ENCODE results near the gene VPREB1. TPM values are rescaled to one million over a fixed set of nuclear protein-coding genes. Genes with fewer than 3 reads are reported as not detected.
"Not testable (repeated sequence)": the region's sequence is repeated elsewhere in the genome, so short reads cannot be mapped to it uniquely, and the experiment has no call there.

Gene VPREB1
- total RNA-seq, 2 donors from 2014 or later, result not detected

GRCh38 chr22:22262332-22263074 lies 17.9 kb downstream of the VPREB1 start:
- H3K27me3 Mint-ChIP-seq (ENCODE audit: insufficient read depth), result peaks cover 92% of the 10 kb centered on the region

GRCh38 chr22:22263823-22264222 lies 19.2 kb downstream of the VPREB1 start:
- H3K27ac Mint-ChIP-seq; H3K36me3 ChIP-seq (ENCODE audit: control insufficient read depth, insufficient read depth, low read length); H3K36me3 Mint-ChIP-seq (ENCODE audit: low read depth); H3K4me3 Mint-ChIP-seq; H3K4me3 ChIP-seq (ENCODE audit: low read length); H3K27ac ChIP-seq (ENCODE audit: low read depth, low read length); H3K4me1 Mint-ChIP-seq; DNase-seq; H3K4me1 ChIP-seq (ENCODE audit: control insufficient read depth, insufficient read depth, low read length); H3K9ac ChIP-seq (ENCODE audit: extremely low read depth, low read length, poor library complexity, severe bottlenecking); H3K27me3 ChIP-seq (ENCODE audit: control insufficient read depth, insufficient read depth, low read length, poor library complexity, severe bottlenecking); H3K9me3 ChIP-seq (ENCODE audit: control insufficient read depth, low read length): not testable (repeated sequence)
- peaks cover 15% of the 10 kb centered on the region for H3K9me3 Mint-ChIP-seq
- peaks cover 90% of the 10 kb centered on the region for H3K27me3 Mint-ChIP-seq (ENCODE audit: insufficient read depth)
- WGBS, 2 experiments (ENCODE audit: insufficient coverage in 1 of 2, insufficient read length in 1 of 2), result no CpG with 5 or more reads among the region's 3 CpGs

More at GRCh38 chr22:22262332-22263074, 17.9 kb downstream of the VPREB1 start:
- H3K4me3 ChIP-seq (ENCODE audit: low read length); H3K27me3 ChIP-seq (ENCODE audit: control insufficient read depth, insufficient read depth, low read length, poor library complexity, severe bottlenecking); H3K4me3 Mint-ChIP-seq; DNase-seq; H3K36me3 Mint-ChIP-seq (ENCODE audit: low read depth); H3K27ac Mint-ChIP-seq; H3K9ac ChIP-seq (ENCODE audit: extremely low read depth, low read length, poor library complexity, severe bottlenecking); H3K9me3 ChIP-seq (ENCODE audit: control insufficient read depth, low read length); H3K27ac ChIP-seq (ENCODE audit: low read depth, low read length); H3K4me1 ChIP-seq (ENCODE audit: control insufficient read depth, insufficient read depth, low read length); H3K36me3 ChIP-seq (ENCODE audit: control insufficient read depth, insufficient read depth, low read length); H3K4me1 Mint-ChIP-seq: not testable (repeated sequence)
- peaks cover 18% of the 10 kb centered on the region for H3K9me3 Mint-ChIP-seq
- WGBS, 2 experiments (ENCODE audit: insufficient coverage in 1 of 2, insufficient read length in 1 of 2), result 61 to 63% methylated on average over 1 to 2 of the region's 3 CpGs

GRCh38 chr22:22270036-22270676 lies 25.6 kb downstream of the VPREB1 start:
- H3K27me3 Mint-ChIP-seq (ENCODE audit: insufficient read depth), result peaks cover 55% of the 10 kb centered on the region
- DNase-seq; H3K27me3 ChIP-seq (ENCODE audit: control insufficient read depth, insufficient read depth, low read length, poor library complexity, severe bottlenecking); H3K9ac ChIP-seq (ENCODE audit: extremely low read depth, low read length, poor library complexity, severe bottlenecking); H3K9me3 Mint-ChIP-seq; H3K36me3 ChIP-seq (ENCODE audit: control insufficient read depth, insufficient read depth, low read length); H3K9me3 ChIP-seq (ENCODE audit: control insufficient read depth, low read length); H3K36me3 Mint-ChIP-seq (ENCODE audit: low read depth); H3K4me3 Mint-ChIP-seq; H3K4me3 ChIP-seq (ENCODE audit: low read length); H3K27ac Mint-ChIP-seq; H3K4me1 Mint-ChIP-seq; H3K4me1 ChIP-seq (ENCODE audit: control insufficient read depth, insufficient read depth, low read length); H3K27ac ChIP-seq (ENCODE audit: low read depth, low read length): not testable (repeated sequence)
- 82 to 98% methylated on average over 2 to 6 of the region's 7 CpGs for WGBS, 2 experiments (ENCODE audit: insufficient coverage in 1 of 2, insufficient read length in 1 of 2)

GRCh38 chr22:22277423-22277822 lies 32.8 kb downstream of the VPREB1 start:
- no CpG with 5 or more reads among the region's 4 CpGs for WGBS, 2 experiments (ENCODE audit: insufficient coverage in 1 of 2, insufficient read length in 1 of 2)
- H3K4me1 ChIP-seq (ENCODE audit: control insufficient read depth, insufficient read depth, low read length); H3K27me3 ChIP-seq (ENCODE audit: control insufficient read depth, insufficient read depth, low read length, poor library complexity, severe bottlenecking); H3K4me3 ChIP-seq (ENCODE audit: low read length); H3K4me1 Mint-ChIP-seq; H3K9ac ChIP-seq (ENCODE audit: extremely low read depth, low read length, poor library complexity, severe bottlenecking); H3K36me3 ChIP-seq (ENCODE audit: control insufficient read depth, insufficient read depth, low read length); H3K9me3 Mint-ChIP-seq; H3K9me3 ChIP-seq (ENCODE audit: control insufficient read depth, low read length); H3K4me3 Mint-ChIP-seq; H3K27ac ChIP-seq (ENCODE audit: low read depth, low read length); H3K27ac Mint-ChIP-seq; DNase-seq; H3K36me3 Mint-ChIP-seq (ENCODE audit: low read depth): not testable (repeated sequence)
- H3K27me3 Mint-ChIP-seq (ENCODE audit: insufficient read depth), result peaks cover 30% of the 10 kb centered on the region

GRCh38 chr22:22284962-22285756 lies 40.6 kb downstream of the VPREB1 start:
- not testable (repeated sequence) for H3K4me3 Mint-ChIP-seq

GRCh38 chr22:22286390-22287105 lies 42.0 kb downstream of the VPREB1 start:
- H3K27ac ChIP-seq (ENCODE audit: low read depth, low read length); H3K9me3 Mint-ChIP-seq; H3K27me3 Mint-ChIP-seq (ENCODE audit: insufficient read depth); DNase-seq; H3K36me3 Mint-ChIP-seq (ENCODE audit: low read depth); H3K9ac ChIP-seq (ENCODE audit: extremely low read depth, low read length, poor library complexity, severe bottlenecking); H3K4me1 Mint-ChIP-seq; H3K27me3 ChIP-seq (ENCODE audit: control insufficient read depth, insufficient read depth, low read length, poor library complexity, severe bottlenecking); H3K4me3 Mint-ChIP-seq; H3K4me3 ChIP-seq (ENCODE audit: low read length); H3K9me3 ChIP-seq (ENCODE audit: control insufficient read depth, low read length); H3K4me1 ChIP-seq (ENCODE audit: control insufficient read depth, insufficient read depth, low read length); H3K36me3 ChIP-seq (ENCODE audit: control insufficient read depth, insufficient read depth, low read length); H3K27ac Mint-ChIP-seq: not testable (repeated sequence)
- 100% methylated on average over 1 of the region's 1 CpG; no CpG with 5 or more reads in 1 of the 2 experiments for WGBS, 2 experiments (ENCODE audit: insufficient coverage in 1 of 2, insufficient read length in 1 of 2)

More at GRCh38 chr22:22284962-22285756, 40.6 kb downstream of the VPREB1 start:
- H3K4me1 ChIP-seq (ENCODE audit: control insufficient read depth, insufficient read depth, low read length); H3K36me3 Mint-ChIP-seq (ENCODE audit: low read depth); H3K9me3 ChIP-seq (ENCODE audit: control insufficient read depth, low read length); H3K9ac ChIP-seq (ENCODE audit: extremely low read depth, low read length, poor library complexity, severe bottlenecking); H3K27me3 ChIP-seq (ENCODE audit: control insufficient read depth, insufficient read depth, low read length, poor library complexity, severe bottlenecking); H3K4me1 Mint-ChIP-seq; H3K4me3 ChIP-seq (ENCODE audit: low read length); H3K27ac ChIP-seq (ENCODE audit: low read depth, low read length); H3K36me3 ChIP-seq (ENCODE audit: control insufficient read depth, insufficient read depth, low read length); H3K27ac Mint-ChIP-seq; H3K9me3 Mint-ChIP-seq; DNase-seq: not testable (repeated sequence)
- peaks cover 15% of the 10 kb centered on the region for H3K27me3 Mint-ChIP-seq (ENCODE audit: insufficient read depth)
